Inferior parietal cortex (tissue), 1 donor: ENCODE data around the gene HPGDS.

ENCODE experiments used
- DNase-seq: peaks from one replicate; pipeline ENCODE4 v3.0.0-alpha.2; 2016; ENCODE audit errors: extremely low spot score

The HPGDS gene

GRCh38 chr4:94256144-94256783 is 86.4 kb downstream of the HPGDS start:
- no peak for DNase-seq

- peak; percentile 25 for DNase-seq
Observed at GRCh38 chr4:94253036-94253435, 89.6 kb downstream of the HPGDS start.

- DNase-seq, result no peak
Observed at GRCh38 chr4:94251094-94251493, 91.5 kb downstream of the HPGDS start.
